Measurements from ENCODE around the gene CCDC47.

CCDC47 gene

GRCh38 chr17:63752707-63753106, 20.7 kb downstream of the CCDC47 start:
- no peaks in the 10 kb centered on the region for H3K4me1 ChIP-seq
- intact Hi-C loops (cut with DNase I; ENCODE audit: low total_unique reads): no loop called here
- H3K27ac ChIP-seq: no peak overlapping the region
- no peak for TF ChIP-seq CTCF (IDR thresholded peaks at IDR 0.05)
- DNase-seq: no peak
- peaks cover 62 to 95% (median 64%) of the 10 kb centered on the region in 3 donors for H3K36me3 ChIP-seq
- H3K9me3 ChIP-seq: no peaks in the 10 kb centered on the region
- no peak overlapping the region for H3K4me3 ChIP-seq
- no peaks in the 10 kb centered on the region for H3K27me3 ChIP-seq

DNA sequence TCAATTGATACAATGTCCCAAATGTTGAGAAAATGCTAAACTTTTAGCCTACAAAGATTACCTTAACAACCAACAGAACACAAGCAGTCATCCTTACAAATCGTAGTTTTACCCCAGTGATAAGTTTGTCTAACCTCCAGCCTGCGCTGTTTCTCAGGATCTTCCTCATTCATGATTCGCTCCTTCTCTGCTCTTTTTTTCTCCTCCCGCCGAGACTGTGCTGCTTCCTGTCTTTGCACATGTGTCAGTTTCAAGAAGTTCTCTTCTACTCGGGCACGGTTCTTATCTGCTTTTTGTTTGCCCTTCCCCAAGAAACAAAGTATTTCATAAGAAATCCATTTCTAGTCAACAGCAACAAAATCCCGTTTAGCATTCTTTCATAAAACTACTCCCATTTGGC, 21.6 kb downstream of the CCDC47 start:
- H3K27ac ChIP-seq: no peak overlapping the region
- TF ChIP-seq CTCF (IDR thresholded peaks at IDR 0.05): no peak
- H3K36me3 ChIP-seq: peaks cover 59 to 94% (median 65%) of the 10 kb centered on the region in 3 donors
- no peak overlapping the region for H3K4me3 ChIP-seq
- intact Hi-C loops (cut with DNase I; ENCODE audit: low total_unique reads): no loop called here
- no peak for DNase-seq
- H3K9me3 ChIP-seq: no peaks in the 10 kb centered on the region
- H3K27me3 ChIP-seq: no peaks in the 10 kb centered on the region
- H3K4me1 ChIP-seq: no peaks in the 10 kb centered on the region

DNA sequence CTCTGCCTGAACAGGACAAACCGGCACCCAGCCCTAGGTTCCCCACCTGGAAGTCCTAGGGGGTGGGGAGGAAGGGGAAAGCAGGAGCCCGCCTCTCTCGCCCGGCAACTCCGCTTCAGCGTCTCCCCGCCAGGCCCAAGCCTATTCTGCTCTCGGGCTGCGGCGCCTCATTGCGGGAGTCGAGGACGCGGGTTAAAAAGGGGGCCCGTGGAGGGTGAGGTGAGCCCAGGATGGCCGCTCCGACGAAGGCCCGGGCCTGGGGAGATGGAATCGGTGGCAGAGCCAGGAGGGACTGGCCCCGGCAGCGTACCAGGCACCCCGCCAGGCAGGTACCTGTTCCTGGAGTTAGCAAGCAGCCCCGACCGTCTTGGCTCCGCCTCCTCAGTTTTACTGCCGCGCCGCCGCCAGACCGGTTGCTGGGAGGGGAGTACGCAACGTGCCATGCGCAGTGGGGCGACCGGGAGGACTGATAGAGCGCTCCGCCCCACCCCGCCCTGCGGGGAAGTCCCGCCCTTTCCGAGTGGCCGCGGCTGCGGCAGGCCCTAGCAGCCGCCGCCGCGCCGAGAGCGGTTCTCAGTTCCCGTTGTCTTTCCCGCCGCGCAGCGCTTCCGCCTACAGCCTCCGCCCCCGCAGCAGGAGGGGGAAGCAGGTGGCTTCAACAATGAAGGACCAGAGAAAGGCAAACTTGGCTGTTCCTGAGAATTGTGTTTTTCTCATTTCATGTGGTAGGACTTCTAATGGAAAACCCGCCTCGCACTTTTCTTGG, 31.8 kb downstream of the CCDC47 start, which contains the start of gene STRADA:
Gene STRADA (minus strand): TSS at position 392 of the 766 bp plus-strand sequence. CDS start 13,430 bp downstream, outside the sequence.
- intact Hi-C loops (cut with DNase I; ENCODE audit: low total_unique reads): no loop called here
- H3K27ac ChIP-seq: peak within 1 kb of the TSS; percentile 90
- DNase-seq: peak; percentile 98 to 99
- peak within 1 kb of the TSS; percentile 73 to 88 for H3K4me3 ChIP-seq
- H3K9me3 ChIP-seq: no peaks in the 10 kb centered on the region
- H3K4me1 ChIP-seq: peaks cover 0 to 18% (median 8%) of the 10 kb centered on the region in 4 donors
- TF ChIP-seq CTCF (IDR thresholded peaks at IDR 0.05): no peak
- H3K27me3 ChIP-seq: no peaks in the 10 kb centered on the region
- peaks cover 10 to 20% (median 12%) of the 10 kb centered on the region in 3 donors for H3K36me3 ChIP-seq

DNA sequence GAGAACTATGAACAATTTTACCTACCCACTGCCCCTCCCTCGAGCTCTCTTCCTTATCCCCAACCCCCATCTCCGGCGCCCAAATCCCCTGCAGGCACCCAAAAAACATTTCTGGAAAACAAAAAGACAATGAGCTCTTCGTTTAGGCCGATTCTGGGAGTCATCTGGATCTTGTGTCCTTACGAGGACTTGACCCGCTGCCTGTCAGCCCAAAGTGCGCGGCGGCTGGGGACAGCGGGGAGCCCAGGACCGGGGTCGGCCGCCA, 32.3 kb downstream of the CCDC47 start:
- DNase-seq: no peak
- no peak for TF ChIP-seq CTCF (IDR thresholded peaks at IDR 0.05)
- intact Hi-C loops (cut with DNase I; ENCODE audit: low total_unique reads): no loop called here
- no peaks in the 10 kb centered on the region for H3K27me3 ChIP-seq
- H3K4me3 ChIP-seq: peak overlapping the region; percentile 73 to 88
- H3K9me3 ChIP-seq: no peaks in the 10 kb centered on the region
- H3K36me3 ChIP-seq: peaks cover 7 to 14% (median 7%) of the 10 kb centered on the region in 3 donors
- H3K27ac ChIP-seq: peak overlapping the region; percentile 90
- peaks cover 0 to 18% (median 8%) of the 10 kb centered on the region in 4 donors for H3K4me1 ChIP-seq

DNA sequence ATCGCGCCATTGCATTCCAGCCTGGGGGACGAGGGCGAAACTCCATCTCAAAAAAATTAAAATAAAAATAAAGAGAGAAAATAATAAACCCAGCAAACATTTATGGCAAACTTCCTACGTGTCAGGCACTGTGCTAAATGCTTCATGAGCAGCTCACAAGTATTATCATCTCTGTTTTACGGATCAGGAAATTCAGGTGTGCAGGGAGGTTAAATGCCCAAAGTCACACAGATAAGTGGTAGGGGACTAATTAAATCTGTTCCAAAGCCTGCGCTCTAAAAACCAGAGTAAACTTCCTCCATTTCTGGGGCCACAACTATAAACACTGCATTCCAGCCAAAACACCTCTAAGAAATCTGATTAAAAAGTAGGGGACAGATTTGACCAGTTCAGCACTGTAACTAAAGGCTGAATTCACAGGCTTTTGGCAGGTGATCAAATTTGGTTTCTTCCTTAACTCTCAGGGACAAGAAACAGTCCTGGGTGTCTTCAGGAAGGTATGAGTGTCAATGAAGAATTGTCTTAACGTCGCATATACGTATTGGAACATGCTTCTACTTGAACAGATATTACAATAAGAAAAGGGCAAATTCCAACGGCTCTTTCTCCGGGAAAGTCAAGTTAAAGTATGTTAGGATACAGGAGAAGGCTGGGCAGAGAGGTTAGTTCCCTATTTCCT, 32.8 kb downstream of the CCDC47 start:
- H3K36me3 ChIP-seq: peaks cover 2 to 10% (median 2%) of the 10 kb centered on the region in 3 donors
- TF ChIP-seq CTCF (IDR thresholded peaks at IDR 0.05): no peak
- intact Hi-C loops (cut with DNase I; ENCODE audit: low total_unique reads): no loop called here
- peaks cover 0 to 18% (median 8%) of the 10 kb centered on the region in 4 donors for H3K4me1 ChIP-seq
- H3K9me3 ChIP-seq: no peaks in the 10 kb centered on the region
- peak overlapping the region; percentile 73 to 88 for H3K4me3 ChIP-seq
- no peak for DNase-seq
- no peaks in the 10 kb centered on the region for H3K27me3 ChIP-seq
- peak overlapping the region; percentile 90 for H3K27ac ChIP-seq

All from tibial artery (tissue), 4 donors.